Measurements from ENCODE around the gene FOXP1. TPM values are rescaled to one million over a fixed set of nuclear protein-coding genes. Genes with fewer than 3 reads are reported as not detected.

Gene FOXP1
- total and polyA plus RNA-seq, 8 donors: 13.4 to 74.1 (median 44.1) TPM

DNA sequence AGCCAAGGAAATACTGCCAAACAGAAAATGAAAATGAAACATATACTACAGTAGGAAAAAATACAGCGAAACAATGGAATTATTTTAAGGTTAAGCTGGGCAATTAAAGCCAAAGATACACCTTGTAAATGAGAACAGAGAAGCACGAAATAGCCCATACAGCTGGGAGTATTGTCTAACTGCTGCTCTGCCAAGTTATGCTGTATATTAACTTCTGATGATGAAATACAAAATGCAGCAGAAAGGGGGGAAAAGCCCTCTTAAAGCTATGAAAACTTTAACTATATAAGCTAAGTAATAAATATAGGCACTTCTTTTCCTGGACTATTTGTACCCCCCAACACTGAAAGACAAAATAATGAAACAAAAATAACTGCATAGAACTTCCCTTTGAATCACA is 449.0 kb downstream of the FOXP1 start:
- 19 to 23% methylated on average over 2 of the region's 2 CpGs for WGBS, 2 donors
- DNase-seq (no peak), FAIRE-seq (peak; percentile 41), ATAC-seq (no peak)
- H3K27me3 ChIP-seq: no peaks in the 10 kb centered on the region
- TF ChIP-seq, protein P1, sequence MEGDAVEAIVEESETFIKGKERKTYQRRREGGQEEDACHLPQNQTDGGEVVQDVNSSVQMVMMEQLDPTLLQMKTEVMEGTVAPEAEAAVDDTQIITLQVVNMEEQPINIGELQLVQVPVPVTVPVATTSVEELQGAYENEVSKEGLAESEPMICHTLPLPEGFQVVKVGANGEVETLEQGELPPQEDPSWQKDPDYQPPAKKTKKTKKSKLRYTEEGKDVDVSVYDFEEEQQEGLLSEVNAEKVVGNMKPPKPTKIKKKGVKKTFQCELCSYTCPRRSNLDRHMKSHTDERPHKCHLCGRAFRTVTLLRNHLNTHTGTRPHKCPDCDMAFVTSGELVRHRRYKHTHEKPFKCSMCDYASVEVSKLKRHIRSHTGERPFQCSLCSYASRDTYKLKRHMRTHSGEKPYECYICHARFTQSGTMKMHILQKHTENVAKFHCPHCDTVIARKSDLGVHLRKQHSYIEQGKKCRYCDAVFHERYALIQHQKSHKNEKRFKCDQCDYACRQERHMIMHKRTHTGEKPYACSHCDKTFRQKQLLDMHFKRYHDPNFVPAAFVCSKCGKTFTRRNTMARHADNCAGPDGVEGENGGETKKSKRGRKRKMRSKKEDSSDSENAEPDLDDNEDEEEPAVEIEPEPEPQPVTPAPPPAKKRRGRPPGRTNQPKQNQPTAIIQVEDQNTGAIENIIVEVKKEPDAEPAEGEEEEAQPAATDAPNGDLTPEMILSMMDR (IDR thresholded peaks at IDR 0.05): no peak
- no peaks in the 10 kb centered on the region for H3K36me3 ChIP-seq
- intact Hi-C loops (cut with DNase I): no loop called here
- no peaks in the 10 kb centered on the region for H3K9me3 ChIP-seq
- H3K4me3 ChIP-seq: peak overlapping the region in 2 of 4 donors; percentile 9 to 20
- peaks cover 35 to 48% (median 37%) of the 10 kb centered on the region in 3 donors for H3K4me1 ChIP-seq
- H3K27ac ChIP-seq: peak overlapping the region; percentile 44 to 90 (median 70)

DNA sequence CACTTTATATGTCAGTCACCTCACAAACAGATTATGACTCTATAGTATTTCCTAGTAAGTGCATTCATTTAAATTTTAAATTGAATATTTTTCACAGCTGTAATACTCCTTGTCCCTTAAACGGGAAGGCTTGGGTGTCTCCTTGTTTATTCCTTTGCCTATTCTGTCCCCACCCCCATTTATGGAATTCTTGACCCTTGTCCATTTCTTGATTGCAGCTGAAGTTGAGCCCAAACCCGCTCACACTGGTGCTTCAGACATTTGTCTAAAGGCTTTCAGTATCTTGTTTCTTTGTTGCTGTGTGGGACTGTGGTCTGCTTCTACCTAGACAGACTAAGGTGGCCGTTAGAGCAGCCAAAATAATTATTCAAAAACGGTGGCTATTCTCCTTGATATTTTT is 449.7 kb downstream of the FOXP1 start:
- DNase-seq (no peak), FAIRE-seq (no peak)

DNA sequence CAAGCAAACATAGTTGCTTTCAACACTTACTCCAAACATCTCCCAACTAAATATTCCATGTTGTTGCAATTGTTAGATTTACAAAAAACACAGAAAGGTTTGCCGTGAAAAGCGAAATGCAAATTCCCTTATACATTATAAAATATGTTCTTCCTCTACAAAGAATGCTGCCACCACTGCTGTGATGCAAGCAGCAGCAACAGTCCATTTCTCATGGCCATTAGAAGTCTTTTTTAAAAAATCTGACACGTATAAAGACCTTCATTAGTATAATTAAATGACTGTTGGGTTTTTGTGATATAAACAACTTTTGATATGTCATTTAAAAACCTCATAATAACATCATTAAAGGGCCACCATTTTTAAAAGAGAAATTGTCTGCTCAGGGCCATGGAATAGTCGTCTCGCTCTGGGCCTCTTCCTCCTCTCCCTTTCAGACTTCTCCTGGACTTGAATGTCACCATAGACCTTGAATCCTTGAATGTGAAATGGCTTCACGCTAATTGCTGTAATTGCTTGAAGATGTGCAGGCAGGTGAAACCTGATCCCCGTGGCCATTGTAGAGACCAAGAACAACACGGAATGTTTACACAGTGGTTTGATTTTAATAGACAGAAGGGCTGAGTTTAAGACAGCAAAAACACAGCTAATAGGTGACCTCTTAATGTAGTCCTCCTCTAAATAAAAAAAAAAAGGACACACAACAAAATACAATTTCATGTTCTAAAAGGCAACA is 450.4 kb downstream of the FOXP1 start:
- Histone ChIP-seq H3K27me3 (no peaks in the 10 kb centered on the region), H3K4me3 (peak overlapping the region in 2 of 4 donors; percentile 1 to 9), H3K36me3 (no peaks in the 10 kb centered on the region), H3K4me1 (peaks cover 35 to 50% (median 37%) of the 10 kb centered on the region in 3 donors), H3K9me3 (no peaks in the 10 kb centered on the region), H3K27ac (peak overlapping the region in 2 of 4 donors; percentile 89 to 90)
- peak in 3 of 4 donors; percentile 10 to 29 (median 28) for ATAC-seq
- intact Hi-C loops (cut with DNase I): no loop called here
- TF ChIP-seq, protein P1 (IDR thresholded peaks at IDR 0.05): no peak
- WGBS, 2 donors: 29 to 32% methylated on average over 8 of the region's 8 CpGs
- peak; percentile 26 for FAIRE-seq
- DNase-seq: no peak

More for the DNA sequence above, 449.7 kb downstream of the FOXP1 start:
- peak overlapping the region in 2 of 4 donors; percentile 1 to 9 for H3K4me3 ChIP-seq
- H3K9me3 ChIP-seq: no peaks in the 10 kb centered on the region
- peak in 1 of 4 donors; percentile 1 for ATAC-seq
- H3K27ac ChIP-seq: peak overlapping the region in 3 of 4 donors; percentile 50 to 90 (median 89)
- intact Hi-C loops (cut with DNase I): no loop called here
- TF ChIP-seq, protein P1 (IDR thresholded peaks at IDR 0.05): no peak
- 17 to 21% methylated on average over 4 of the region's 4 CpGs for WGBS, 2 donors
- no peaks in the 10 kb centered on the region for H3K36me3 ChIP-seq
- no peaks in the 10 kb centered on the region for H3K27me3 ChIP-seq
- peaks cover 35 to 48% (median 37%) of the 10 kb centered on the region in 3 donors for H3K4me1 ChIP-seq

DNA sequence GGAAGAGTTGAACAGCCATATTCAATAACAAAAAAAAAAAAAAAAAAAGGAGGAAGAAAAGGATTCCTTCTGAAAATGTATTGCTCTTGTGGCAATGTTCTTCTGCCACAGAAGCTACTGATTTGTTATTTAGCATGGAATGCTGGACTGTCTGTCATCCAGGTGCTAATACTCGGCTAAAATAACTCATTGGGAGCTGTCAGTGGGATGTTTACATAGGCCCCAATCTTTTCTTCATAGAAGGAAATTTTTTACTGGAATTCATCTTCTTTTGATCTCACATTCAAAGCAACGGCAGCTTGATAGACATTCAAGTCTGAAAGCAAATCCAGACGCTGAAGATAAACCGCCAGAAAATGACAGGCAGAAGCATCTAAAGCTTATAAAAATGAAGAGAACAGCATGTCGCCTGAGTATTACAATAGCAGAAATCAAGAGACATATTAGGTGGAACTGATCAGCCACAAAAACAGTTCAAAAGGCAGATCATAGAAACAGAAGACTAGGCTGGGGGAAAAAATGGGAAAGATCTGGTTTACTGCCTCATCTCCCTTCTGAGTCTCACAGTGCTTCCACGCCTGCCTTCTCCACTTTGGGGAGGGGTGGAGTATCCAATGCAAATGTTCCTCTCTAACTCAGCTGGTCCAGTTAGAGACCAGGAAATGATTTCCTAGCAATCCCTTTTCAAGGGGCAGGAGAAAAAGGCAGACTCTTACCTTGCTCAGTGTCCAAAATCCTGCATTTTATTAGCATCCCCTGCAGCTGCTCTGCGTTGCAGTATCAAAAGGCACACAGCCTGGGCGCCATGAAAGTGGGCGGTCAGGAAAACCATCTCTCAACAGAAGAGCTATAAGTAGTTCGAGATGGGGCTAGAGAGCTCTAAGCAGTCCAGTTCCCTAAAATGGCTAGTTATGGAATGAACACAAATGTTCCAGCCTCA is 451.9 kb downstream of the FOXP1 start:
- Histone ChIP-seq H3K36me3 (no peaks in the 10 kb centered on the region), H3K4me3 (peak overlapping the region in 2 of 4 donors; percentile 45 to 48), H3K27ac (peak overlapping the region; percentile 71 to 90 (median 82)), H3K4me1 (peaks cover 32 to 61% (median 39%) of the 10 kb centered on the region in 3 donors), H3K27me3 (no peaks in the 10 kb centered on the region), H3K9me3 (no peaks in the 10 kb centered on the region)
- FAIRE-seq (no peak), DNase-seq (no peak), ATAC-seq (no peak)
- intact Hi-C loops (cut with DNase I): no loop called here
- 44 to 47% methylated on average over 10 of the region's 10 CpGs for WGBS, 2 donors
- TF ChIP-seq, protein P1 (IDR thresholded peaks at IDR 0.05): no peak
